Activated naive CD8-positive, alpha-beta T cell treated with anti-CD3 and anti-CD28 coated beads, Interleukin-2, amount 50 U/mL, for 24 hours (primary cell): ENCODE results near the gene PCDH11Y.
"Not testable (repeated sequence)": the region's sequence is repeated elsewhere in the genome, so short reads cannot be mapped to it uniquely, and the experiment has no call there.

Experiments used
- ATAC-seq: fragments of 150-1000 bp; cut with Tn5 transposase; one replicate; pipeline ENCODE4 v1.10.0; 2021
- DNase-seq: peaks from one replicate; pipeline ENCODE4 v3.0.0; 2021
- H3K27ac Mint-ChIP-seq: one replicate; pipeline ENCODE4 v1.8.0; 2021; ENCODE audit warnings: mild to moderate bottlenecking, mixed read lengths
- H3K27me3 Mint-ChIP-seq: one replicate; pipeline ENCODE4 v1.8.0; 2021; ENCODE audit warnings: mixed read lengths
- H3K36me3 Mint-ChIP-seq: one replicate; pipeline ENCODE4 v1.8.0; 2021; ENCODE audit warnings: low read depth, mixed read lengths
- H3K4me1 Mint-ChIP-seq: one replicate; pipeline ENCODE4 v1.8.0; 2021; ENCODE audit warnings: mixed read lengths
- H3K4me3 Mint-ChIP-seq: one replicate; pipeline ENCODE4 v1.8.0; 2021; ENCODE audit warnings: mild to moderate bottlenecking, moderate library complexity, mixed read lengths
- H3K9me3 Mint-ChIP-seq: one replicate; pipeline ENCODE4 v1.8.0; 2021; ENCODE audit warnings: mixed read lengths

The PCDH11Y gene

DNA sequence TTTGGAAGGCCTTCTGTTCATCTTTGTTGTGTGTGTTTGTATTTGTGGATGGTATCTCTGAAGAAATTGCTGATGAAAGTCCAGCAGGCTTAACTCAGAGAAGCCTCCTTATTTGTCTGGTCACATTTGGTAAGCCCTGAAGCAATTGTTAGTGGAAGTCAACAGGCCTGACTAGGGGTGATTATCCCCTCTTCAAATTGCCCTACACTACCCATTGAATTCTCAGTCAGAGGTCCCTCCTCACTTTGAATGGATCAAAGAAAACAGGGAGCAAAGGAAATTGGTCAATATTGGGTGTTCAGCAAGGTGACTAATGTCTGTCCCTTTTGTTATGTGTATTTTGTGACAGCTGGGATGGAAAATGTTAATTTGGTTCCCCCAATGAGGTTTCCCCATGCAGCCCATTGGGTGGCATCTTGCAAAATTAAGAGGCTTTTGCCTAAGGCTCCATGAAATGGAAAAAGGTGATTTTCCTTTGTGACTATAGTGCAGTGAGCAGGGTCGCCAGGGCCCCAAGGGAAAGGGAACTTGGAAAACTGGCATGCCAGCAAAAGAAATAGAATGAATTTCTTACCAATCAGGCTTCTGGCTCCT, 709.8 kb downstream of the PCDH11Y start:
- H3K4me1 Mint-ChIP-seq, H3K4me3 Mint-ChIP-seq, H3K9me3 Mint-ChIP-seq, DNase-seq, H3K27ac Mint-ChIP-seq, H3K36me3 Mint-ChIP-seq, H3K27me3 Mint-ChIP-seq, ATAC-seq: not testable (repeated sequence)

DNA sequence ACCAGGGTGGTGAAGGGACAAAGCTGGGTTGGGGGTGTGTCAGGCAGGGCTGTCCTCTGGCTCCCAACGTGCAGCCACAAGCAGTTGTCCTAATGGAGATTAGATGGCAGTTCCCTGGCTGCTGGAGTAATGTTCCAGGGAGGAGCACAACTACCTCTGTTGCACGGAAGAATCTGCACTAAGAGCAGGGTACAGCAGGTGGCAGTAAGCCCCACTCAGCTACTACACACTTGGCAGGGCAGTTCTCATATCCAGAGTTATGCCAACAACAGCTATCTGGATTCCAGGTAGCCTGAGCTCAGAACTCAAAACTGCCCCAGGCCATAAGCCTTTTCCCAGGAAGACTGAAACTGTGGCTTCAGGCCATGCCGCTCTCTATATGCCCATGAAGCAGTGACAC, 761.3 kb downstream of the PCDH11Y start:
- H3K36me3 Mint-ChIP-seq, H3K4me3 Mint-ChIP-seq, ATAC-seq, H3K27me3 Mint-ChIP-seq, H3K9me3 Mint-ChIP-seq, DNase-seq, H3K27ac Mint-ChIP-seq, H3K4me1 Mint-ChIP-seq: not testable (repeated sequence)

DNA sequence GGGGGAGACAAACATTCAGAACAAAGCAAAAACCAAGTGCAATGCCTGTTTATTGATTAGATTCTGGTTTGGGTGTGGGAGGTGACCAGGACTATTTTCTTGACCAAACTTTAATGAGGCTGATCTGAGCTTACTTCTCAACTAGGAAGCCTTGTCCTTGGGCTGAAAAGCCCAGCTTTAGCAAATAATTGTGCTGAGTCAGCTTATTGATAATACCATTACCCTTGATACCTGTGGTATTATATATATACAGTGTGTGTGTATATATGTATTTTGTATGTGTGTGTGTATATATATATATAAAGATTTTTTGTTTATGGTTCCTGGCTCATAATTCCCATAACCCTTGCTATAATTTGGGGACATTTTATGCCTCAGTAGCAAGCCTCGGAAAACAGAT, 776.4 kb downstream of the PCDH11Y start:
- not testable (repeated sequence) for H3K9me3 Mint-ChIP-seq, ATAC-seq, DNase-seq, H3K4me3 Mint-ChIP-seq, H3K27me3 Mint-ChIP-seq, H3K36me3 Mint-ChIP-seq, H3K27ac Mint-ChIP-seq, H3K4me1 Mint-ChIP-seq
